ENCODE measurements around the gene SRGAP1. TPM values are rescaled to one million over a fixed set of nuclear protein-coding genes. Genes with fewer than 3 reads are reported as not detected.

The SRGAP1 gene
- total RNA-seq, 6 experiments from 2014 or later: 1.3 to 5.0 (median 3.0) TPM

- ATAC-seq (no peak), DNase-seq (no peak)
- no peak for TF ChIP-seq POLR2A (IDR thresholded peaks at IDR 0.05)
- TF ChIP-seq CTCF (IDR thresholded peaks at IDR 0.05): no peak
- Histone ChIP-seq H3K4me1 (no peaks in the 10 kb centered on the region), H3K27me3 (no peaks in the 10 kb centered on the region), H3K27ac (no peak overlapping the region), H3K36me3 (no peaks in the 10 kb centered on the region), H3K9me3 (no peaks in the 10 kb centered on the region), H3K4me3 (no peak overlapping the region)
- 89% methylated on average over 3 of the region's 3 CpGs for WGBS (ENCODE audit: insufficient coverage, low coverage, low lambda C conversion rate, missing lambda C conversion rate)
- intact Hi-C loops (cut with DNase I): no loop called here
Observed at GRCh38 chr12:63961543-63961942, 117.0 kb downstream of the SRGAP1 start.

GRCh38 chr12:63963868-63964267 lies 119.4 kb downstream of the SRGAP1 start:
- no peak overlapping the region for H3K27ac ChIP-seq

GRCh38 chr12:63964301-63964700 lies 119.8 kb downstream of the SRGAP1 start:
- intact Hi-C loops (cut with DNase I): no loop called here
- H3K27ac ChIP-seq: no peak overlapping the region
- 100% methylated on average over 1 of the region's 1 CpG for WGBS (ENCODE audit: insufficient coverage, low coverage, low lambda C conversion rate, missing lambda C conversion rate)
- ATAC-seq (no peak), DNase-seq (no peak)
- no peaks in the 10 kb centered on the region for H3K27me3 ChIP-seq
- TF ChIP-seq CTCF (IDR thresholded peaks at IDR 0.05) (no peak), POLR2A (IDR thresholded peaks at IDR 0.05) (no peak)
- H3K9me3 ChIP-seq: no peaks in the 10 kb centered on the region
- H3K36me3 ChIP-seq: no peaks in the 10 kb centered on the region
- H3K4me1 ChIP-seq: no peaks in the 10 kb centered on the region
- H3K4me3 ChIP-seq: no peak overlapping the region

More at GRCh38 chr12:63963868-63964267, 119.4 kb downstream of the SRGAP1 start:
- no peak for TF ChIP-seq CTCF (IDR thresholded peaks at IDR 0.05)
- TF ChIP-seq POLR2A (IDR thresholded peaks at IDR 0.05): no peak
- Histone ChIP-seq H3K27me3 (no peaks in the 10 kb centered on the region), H3K9me3 (no peaks in the 10 kb centered on the region), H3K4me3 (no peak overlapping the region), H3K4me1 (no peaks in the 10 kb centered on the region), H3K36me3 (no peaks in the 10 kb centered on the region)
- WGBS (ENCODE audit: insufficient coverage, low coverage, low lambda C conversion rate, missing lambda C conversion rate): 32% methylated on average over 2 of the region's 2 CpGs
- intact Hi-C loops (cut with DNase I): no loop called here
- DNase-seq: no peak
- ATAC-seq: peak in 3 of 4 donors; percentile 28 to 35 (median 33)

GRCh38 chr12:63965936-63966605 lies 121.6 kb downstream of the SRGAP1 start:
- ATAC-seq: no peak
- 79% methylated on average over 3 of the region's 3 CpGs for WGBS (ENCODE audit: insufficient coverage, low coverage, low lambda C conversion rate, missing lambda C conversion rate)

More at GRCh38 chr12:63965936-63966605, 121.6 kb downstream of the SRGAP1 start:
- no peak for TF ChIP-seq POLR2A (IDR thresholded peaks at IDR 0.05)
- no peak for TF ChIP-seq CTCF (IDR thresholded peaks at IDR 0.05)
- no peaks in the 10 kb centered on the region for H3K9me3 ChIP-seq
- H3K27ac ChIP-seq: no peak overlapping the region
- DNase-seq: no peak
- H3K4me1 ChIP-seq: no peaks in the 10 kb centered on the region
- H3K4me3 ChIP-seq: no peak overlapping the region
- no peaks in the 10 kb centered on the region for H3K36me3 ChIP-seq
- intact Hi-C loops (cut with DNase I): no loop called here
- no peaks in the 10 kb centered on the region for H3K27me3 ChIP-seq

Data from right lobe of liver (tissue), 6 donors.